GM23248 (cell line): ENCODE results near the gene MFSD2B.

Source experiments
- EZH2 ChIP-seq: fragments of 200-600 bp; sonication (generic); IDR thresholded peaks from 2 replicates; pipeline ENCODE4 v1.6.1; 2018; ENCODE audit warnings: antibody characterized with exemption, mild to moderate bottlenecking; ENCODE audit not compliant: insufficient read depth, poor library complexity, severe bottlenecking
- EZH2phosphoT487 ChIP-seq: fragments of 200-600 bp; sonication (generic); IDR thresholded peaks from 2 replicates; pipeline ENCODE4 v1.6.1; 2018; ENCODE audit warnings: antibody characterized with exemption, moderate library complexity, mild to moderate bottlenecking, low read depth; ENCODE audit not compliant: insufficient read depth

GRCh38 chr2:24022975-24023575 is 13.2 kb downstream of the MFSD2B start:
- TF ChIP-seq EZH2 (no peak), EZH2phosphoT487 (no peak)
